Liver (tissue), 9 donors: ENCODE data around the gene PPA1. TPM values are rescaled to one million over a fixed set of nuclear protein-coding genes. Genes with fewer than 3 reads are reported as not detected.

Source experiments
- DNase-seq: peaks from one replicate; pipeline ENCODE4 v3.0.0-alpha.2; 2017; ENCODE audit warnings: low spot score
- H3K27ac ChIP-seq, 2 donors: one replicate each; pipeline ENCODE4 v1.7.0; 2013; ENCODE audit warnings: inconsistent platforms in 2 of 2, low read length in 2 of 2, control low read depth in 1 of 2, low read depth in 1 of 2, mild to moderate bottlenecking in 1 of 2
- H3K27me3 ChIP-seq, 4 donors: one replicate each; pipeline versions ENCODE4 v1.6.1 to v1.7.0; 2013; ENCODE audit warnings: low read length in 3 of 4, inconsistent platforms in 1 of 4, mild to moderate bottlenecking in 1 of 4, moderate library complexity in 1 of 4; ENCODE audit not compliant: control insufficient read depth in 4 of 4, insufficient read depth in 4 of 4
- H3K36me3 ChIP-seq, 4 donors: one replicate each; pipeline versions ENCODE4 v1.6.1 to v1.7.0; 2013; ENCODE audit warnings: low read length in 3 of 4, mild to moderate bottlenecking in 3 of 4, low read depth in 1 of 4, moderate library complexity in 1 of 4; ENCODE audit not compliant: control insufficient read depth in 4 of 4, insufficient read depth in 3 of 4
- H3K4me1 ChIP-seq, 4 donors: one replicate each; pipeline versions ENCODE4 v1.6.1 to v1.7.0; 2013; ENCODE audit warnings: low read length in 3 of 4, mild to moderate bottlenecking in 3 of 4, moderate library complexity in 1 of 4; ENCODE audit not compliant: control insufficient read depth in 4 of 4, insufficient read depth in 4 of 4
- H3K4me3 ChIP-seq, 3 donors: one replicate each; pipeline versions ENCODE4 v1.6.1 to v1.7.0; 2013; ENCODE audit warnings: low read length in 3 of 3, control low read depth in 1 of 3, low read depth in 1 of 3, mild to moderate bottlenecking in 1 of 3
- H3K9ac ChIP-seq, 2 donors: one replicate each; pipeline ENCODE4 v1.7.0; 2013; ENCODE audit warnings: low read length in 2 of 2, mild to moderate bottlenecking in 2 of 2, moderate library complexity in 2 of 2, control low read depth in 1 of 2, low read depth in 1 of 2
- H3K9me3 ChIP-seq, 4 donors: one replicate each; pipeline versions ENCODE4 v1.6.1 to v1.7.0; 2013; ENCODE audit warnings: low read length in 3 of 4; ENCODE audit not compliant: control insufficient read depth in 4 of 4
- ATF3 ChIP-seq: IDR thresholded peaks from 2 replicates; pipeline ENCODE4 v1.6.1; 2016; ENCODE audit warnings: antibody characterized with exemption
- CTCF ChIP-seq: fragments of 150-350 bp; IDR thresholded peaks from 2 replicates; pipeline ENCODE4 v1.5.1; 2017; ENCODE audit warnings: improper control_type of control experiment, low read depth, low read length; ENCODE audit not compliant: missing input control
- EGR1 ChIP-seq, 2 donors: IDR thresholded peaks; 2 replicates each; pipeline ENCODE4 v1.6.1; 2016 to 2018; ENCODE audit warnings: antibody characterized with exemption in 2 of 2, low read depth in 2 of 2
- FOXA1 ChIP-seq: IDR thresholded peaks from 2 replicates; pipeline ENCODE4 v1.6.1; 2016; ENCODE audit warnings: antibody characterized with exemption
- FOXA2 ChIP-seq: IDR thresholded peaks from 2 replicates; pipeline ENCODE4 v1.6.1; 2016; ENCODE audit warnings: antibody characterized with exemption
- GABPA ChIP-seq, 2 donors: IDR thresholded peaks in 1 of 2; conservative IDR thresholded peaks in 1 of 2; 2 replicates each; pipeline ENCODE4 v1.6.1; 2016; ENCODE audit warnings: antibody characterized with exemption in 2 of 2, mild to moderate bottlenecking in 1 of 2, moderate library complexity in 1 of 2
- HNF4A ChIP-seq, 2 donors: conservative IDR thresholded peaks; 2 replicates each; pipeline ENCODE4 v1.6.1; 2016; ENCODE audit warnings: antibody characterized with exemption in 2 of 2, mild to moderate bottlenecking in 2 of 2
- HNF4G ChIP-seq: IDR thresholded peaks from 2 replicates; pipeline ENCODE4 v1.6.1; 2016; ENCODE audit warnings: antibody characterized with exemption
- JUND ChIP-seq, 2 donors: IDR thresholded peaks; 2 replicates each; pipeline ENCODE4 v1.6.1; 2016; ENCODE audit warnings: antibody characterized with exemption in 2 of 2
- NR2F2 ChIP-seq: IDR thresholded peaks from 2 replicates; pipeline ENCODE4 v1.6.1; 2016; ENCODE audit warnings: antibody characterized with exemption
- RAD21 ChIP-seq, 2 donors: IDR thresholded peaks; 2 replicates each; pipeline ENCODE4 v1.6.1; 2016; ENCODE audit warnings: antibody characterized with exemption in 2 of 2, mild to moderate bottlenecking in 2 of 2
- RXRA ChIP-seq, 2 donors: IDR thresholded peaks; 2 replicates each; pipeline ENCODE4 v1.6.1; 2017 to 2018; ENCODE audit warnings: antibody characterized with exemption in 2 of 2, mild to moderate bottlenecking in 1 of 2
- TAF1 ChIP-seq: conservative IDR thresholded peaks from 2 replicates; pipeline ENCODE4 v1.6.1; 2016; ENCODE audit warnings: antibody characterized with exemption, mild to moderate bottlenecking
- YY1 ChIP-seq: IDR thresholded peaks from 2 replicates; pipeline ENCODE4 v1.6.1; 2016; ENCODE audit warnings: antibody characterized with exemption, mild to moderate bottlenecking
- ZBTB33 ChIP-seq: IDR thresholded peaks from 2 replicates; pipeline ENCODE4 v1.6.1; 2016; ENCODE audit warnings: antibody characterized with exemption
- WGBS: extraction: QIAGEN DNeasy Blood & Tissue Kit; methylation state at CpG from one replicate; pipeline ENCODE4 v1.1.7; 2013; 5-methylcytosine and 5-hydroxymethylcytosine counted together
- polyA plus RNA-seq, 2 donors: library from polyadenylated mRNA; stranded (reverse) in 1 of 2; unstranded in 1 of 2; fragments of 200-250 nt in 1 of 2; fragments of >200 nt in 1 of 2; fragmentation: Nextera tagmentation in 1 of 2; extraction: Ambion mirVana in 1 of 2; gene quantifications; one replicate each; pipeline versions ENCODE4 v1.2.1 to v1.2.3, GENCODE V29; 2013 to 2015
- total RNA-seq, 2 donors: library from RNA; depleted of rRNA; stranded (reverse); fragments of >200 nt; gene quantifications; one replicate each; pipeline ENCODE4 v1.2.3, GENCODE V29; 2014
- TF ChIP-seq, protein P1 (sequence below): IDR thresholded peaks from 2 replicates; pipeline ENCODE4 v1.6.1; 2016; ENCODE audit warnings: antibody characterized with exemption, mild to moderate bottlenecking
- TF ChIP-seq, protein P2 (sequence below): IDR thresholded peaks from 2 replicates; pipeline ENCODE4 v1.6.1; 2016; ENCODE audit warnings: antibody characterized with exemption
- donor health status: healthy.
- donor health status: healthy.
- donor health status: healthy.
- donor health status: healthy.
- donor health status: healthy.

PPA1 gene
- total and polyA plus RNA-seq, 4 donors = 91.1 to 111 (median 99.4) TPM

DNA sequence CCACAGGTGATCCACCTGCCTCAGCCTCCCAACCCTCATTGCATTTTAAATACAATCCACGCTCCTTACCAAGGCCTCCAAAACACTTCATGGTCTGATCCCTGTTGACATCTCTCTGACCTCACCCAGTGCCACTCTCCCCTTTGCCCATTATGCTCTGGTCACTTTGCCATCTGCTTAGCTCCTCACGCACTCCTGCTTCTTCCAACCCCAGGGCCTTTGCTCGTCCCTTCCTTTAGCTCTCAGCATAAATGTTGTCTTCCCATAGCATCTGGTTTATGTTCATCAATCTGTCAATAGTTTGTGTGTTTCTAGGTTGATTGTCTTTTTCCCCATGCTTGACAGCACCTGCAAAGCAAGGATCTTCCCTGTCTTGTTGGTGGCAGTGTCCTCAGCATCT is 36.5 kb upstream of the PPA1 start:
- H3K4me3 ChIP-seq = no peak overlapping the region
- H3K9ac ChIP-seq = no peak overlapping the region
- H3K9me3 ChIP-seq = no peaks in the 10 kb centered on the region
- H3K36me3 ChIP-seq = no peaks in the 10 kb centered on the region
- TF ChIP-seq RXRA (IDR thresholded peaks at IDR 0.05) (no peak), FOXA1 (no peak), HNF4A (conservative IDR thresholded peaks at IDR 0.05) (no peak), ATF3 (no peak), FOXA2 (no peak), ZBTB33 (no peak), HNF4G (no peak), RAD21 (IDR thresholded peaks at IDR 0.05) (no peak), NR2F2 (no peak), TAF1 (no peak), EGR1 (IDR thresholded peaks at IDR 0.05; ENCODE audit: low read depth in 2 of 2) (no peak), YY1 (no peak), GABPA (IDR thresholded peaks at IDR 0.05 in 1 of 2, conservative IDR thresholded peaks at IDR 0.05 in 1 of 2) (no peak)
- TF ChIP-seq, protein P1, sequence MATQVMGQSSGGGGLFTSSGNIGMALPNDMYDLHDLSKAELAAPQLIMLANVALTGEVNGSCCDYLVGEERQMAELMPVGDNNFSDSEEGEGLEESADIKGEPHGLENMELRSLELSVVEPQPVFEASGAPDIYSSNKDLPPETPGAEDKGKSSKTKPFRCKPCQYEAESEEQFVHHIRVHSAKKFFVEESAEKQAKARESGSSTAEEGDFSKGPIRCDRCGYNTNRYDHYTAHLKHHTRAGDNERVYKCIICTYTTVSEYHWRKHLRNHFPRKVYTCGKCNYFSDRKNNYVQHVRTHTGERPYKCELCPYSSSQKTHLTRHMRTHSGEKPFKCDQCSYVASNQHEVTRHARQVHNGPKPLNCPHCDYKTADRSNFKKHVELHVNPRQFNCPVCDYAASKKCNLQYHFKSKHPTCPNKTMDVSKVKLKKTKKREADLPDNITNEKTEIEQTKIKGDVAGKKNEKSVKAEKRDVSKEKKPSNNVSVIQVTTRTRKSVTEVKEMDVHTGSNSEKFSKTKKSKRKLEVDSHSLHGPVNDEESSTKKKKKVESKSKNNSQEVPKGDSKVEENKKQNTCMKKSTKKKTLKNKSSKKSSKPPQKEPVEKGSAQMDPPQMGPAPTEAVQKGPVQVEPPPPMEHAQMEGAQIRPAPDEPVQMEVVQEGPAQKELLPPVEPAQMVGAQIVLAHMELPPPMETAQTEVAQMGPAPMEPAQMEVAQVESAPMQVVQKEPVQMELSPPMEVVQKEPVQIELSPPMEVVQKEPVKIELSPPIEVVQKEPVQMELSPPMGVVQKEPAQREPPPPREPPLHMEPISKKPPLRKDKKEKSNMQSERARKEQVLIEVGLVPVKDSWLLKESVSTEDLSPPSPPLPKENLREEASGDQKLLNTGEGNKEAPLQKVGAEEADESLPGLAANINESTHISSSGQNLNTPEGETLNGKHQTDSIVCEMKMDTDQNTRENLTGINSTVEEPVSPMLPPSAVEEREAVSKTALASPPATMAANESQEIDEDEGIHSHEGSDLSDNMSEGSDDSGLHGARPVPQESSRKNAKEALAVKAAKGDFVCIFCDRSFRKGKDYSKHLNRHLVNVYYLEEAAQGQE = no peak
- TF ChIP-seq, protein P2, sequence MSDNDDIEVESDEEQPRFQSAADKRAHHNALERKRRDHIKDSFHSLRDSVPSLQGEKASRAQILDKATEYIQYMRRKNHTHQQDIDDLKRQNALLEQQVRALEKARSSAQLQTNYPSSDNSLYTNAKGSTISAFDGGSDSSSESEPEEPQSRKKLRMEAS = no peak
- no peaks in the 10 kb centered on the region for H3K27me3 ChIP-seq
- H3K4me1 ChIP-seq = peaks cover 0 to 5% (median under 1%) of the 10 kb centered on the region in 4 donors
- 97% methylated on average over 3 of the region's 3 CpGs for WGBS
- DNase-seq = no peak
- no peak overlapping the region for H3K27ac ChIP-seq

- Histone ChIP-seq H3K27me3 (peaks cover 0 to 2% (median 0%) of the 10 kb centered on the region in 4 donors), H3K36me3 (no peaks in the 10 kb centered on the region), H3K9me3 (no peaks in the 10 kb centered on the region), H3K4me1 (peaks cover 0 to 5% (median under 1%) of the 10 kb centered on the region in 4 donors), H3K9ac (no peak overlapping the region), H3K4me3 (no peak overlapping the region), H3K27ac (no peak overlapping the region)
- DNase-seq = no peak
- TF ChIP-seq JUND (IDR thresholded peaks at IDR 0.05) = no peak
- TF ChIP-seq NR2F2 = no peak
- no peak for TF ChIP-seq ZBTB33
- TF ChIP-seq HNF4A (conservative IDR thresholded peaks at IDR 0.05) = no peak
- TF ChIP-seq CTCF = no peak
- TF ChIP-seq, protein P1 = no peak
- no peak for TF ChIP-seq TAF1
- no peak for TF ChIP-seq HNF4G
- TF ChIP-seq RXRA (IDR thresholded peaks at IDR 0.05) = no peak
- no peak for TF ChIP-seq FOXA1
- WGBS = 89% methylated on average over 4 of the region's 4 CpGs
These were observed 35.1 kb upstream of the PPA1 start for GRCh38 chr10:70268376-70268775.
